Right forelimb (tissue), 1 donor: Measurements from ENCODE around the gene SCAMP3.
"Not testable (repeated sequence)": the region's sequence is repeated elsewhere in the genome, so short reads cannot be mapped to it uniquely, and the experiment has no call there.

ENCODE experiments used
- DNase-seq: peaks from one replicate; pipeline ENCODE4 v3.0.0-alpha.2; 2018

Gene SCAMP3

DNA sequence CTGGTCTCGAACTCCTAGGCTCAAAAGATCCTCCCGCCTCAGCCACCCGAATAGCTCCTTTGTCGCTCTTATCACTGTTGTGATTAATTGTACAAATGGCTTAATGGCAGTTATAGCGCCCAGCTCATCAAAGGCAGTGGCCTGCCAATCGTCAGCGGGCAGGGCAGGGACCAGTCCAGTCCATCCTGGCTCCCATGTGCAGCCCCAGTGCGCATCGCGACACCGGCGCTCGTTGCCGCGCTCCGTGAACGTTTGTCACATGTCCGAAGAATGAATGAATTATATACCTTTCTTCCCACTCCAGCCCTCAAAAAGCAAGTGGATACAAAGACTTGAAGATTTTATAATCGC lies 35.3 kb downstream of the SCAMP3 start:
- peak; percentile 74 for DNase-seq

DNA sequence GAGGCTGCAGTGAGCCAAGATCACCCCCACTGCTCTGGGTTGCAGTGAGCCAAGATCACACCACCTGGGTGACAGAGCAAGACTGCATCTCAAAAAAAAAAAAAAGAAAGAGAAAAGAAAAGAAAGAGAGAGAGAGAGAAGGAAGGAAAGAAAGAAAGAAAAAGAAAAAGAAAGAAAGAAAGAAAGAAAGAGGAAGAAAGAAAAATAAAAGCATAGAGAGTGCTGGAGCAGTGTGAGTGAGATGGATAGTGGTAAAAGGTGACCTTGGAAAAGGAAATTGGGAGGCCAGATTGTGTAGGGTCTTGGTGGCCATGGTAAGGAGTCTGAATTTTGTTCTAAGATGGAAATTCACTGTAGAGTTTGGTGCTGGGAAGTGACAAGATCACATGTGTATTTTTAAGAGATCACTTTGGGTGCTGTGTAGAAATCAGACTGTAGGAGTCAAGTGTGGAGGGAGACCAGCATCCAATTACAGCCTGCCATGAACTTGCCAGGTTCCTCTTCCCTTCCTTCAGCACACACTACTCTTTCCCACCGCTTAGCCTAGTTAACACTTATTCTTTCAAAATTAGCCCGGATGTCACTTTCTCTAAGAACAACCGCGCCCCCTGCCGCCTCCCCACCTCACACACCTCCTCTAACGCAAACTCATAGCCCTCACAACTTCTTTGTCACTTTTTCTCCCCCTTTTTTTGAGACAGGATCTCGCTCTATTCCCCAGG lies 35.8 kb downstream of the SCAMP3 start:
- DNase-seq, result peak; percentile 82

DNA sequence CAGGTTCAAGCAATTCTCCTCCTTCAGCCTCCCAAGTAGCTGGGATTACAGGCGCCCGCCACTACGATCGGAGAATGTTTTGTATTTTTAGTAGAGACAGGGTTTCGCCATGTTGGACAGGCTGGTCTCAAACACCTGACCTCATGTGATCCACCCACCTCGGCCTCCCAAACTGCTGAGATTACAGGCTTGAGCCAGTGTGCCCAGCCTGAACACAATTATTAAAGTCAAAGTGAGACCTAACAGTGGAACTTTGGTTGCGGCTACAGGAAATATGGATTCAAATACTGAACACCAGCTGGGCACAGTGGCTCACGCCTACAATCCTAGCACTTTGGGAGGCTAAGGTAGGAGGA lies 36.8 kb downstream of the SCAMP3 start:
- DNase-seq, result not testable (repeated sequence)

DNA sequence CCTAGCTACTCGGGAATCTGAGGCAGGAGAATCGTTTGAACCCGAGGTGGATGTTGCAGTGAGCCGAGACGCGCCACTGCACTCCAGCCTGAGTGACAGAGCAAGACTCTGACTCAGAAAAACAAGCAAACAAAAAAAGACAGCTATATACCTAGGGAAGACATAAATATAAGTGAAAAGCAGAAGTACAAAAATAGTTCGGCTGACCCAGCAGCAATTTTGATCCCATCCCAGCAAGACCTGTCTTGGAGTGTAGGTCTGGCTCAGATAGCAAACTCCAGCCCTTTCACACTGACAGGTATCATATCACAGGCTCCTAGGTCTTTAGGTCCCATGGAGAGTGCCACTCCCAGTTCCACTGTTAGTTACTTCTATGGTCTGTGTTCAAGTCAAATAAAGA lies 39.1 kb downstream of the SCAMP3 start:
- no peak for DNase-seq

DNA sequence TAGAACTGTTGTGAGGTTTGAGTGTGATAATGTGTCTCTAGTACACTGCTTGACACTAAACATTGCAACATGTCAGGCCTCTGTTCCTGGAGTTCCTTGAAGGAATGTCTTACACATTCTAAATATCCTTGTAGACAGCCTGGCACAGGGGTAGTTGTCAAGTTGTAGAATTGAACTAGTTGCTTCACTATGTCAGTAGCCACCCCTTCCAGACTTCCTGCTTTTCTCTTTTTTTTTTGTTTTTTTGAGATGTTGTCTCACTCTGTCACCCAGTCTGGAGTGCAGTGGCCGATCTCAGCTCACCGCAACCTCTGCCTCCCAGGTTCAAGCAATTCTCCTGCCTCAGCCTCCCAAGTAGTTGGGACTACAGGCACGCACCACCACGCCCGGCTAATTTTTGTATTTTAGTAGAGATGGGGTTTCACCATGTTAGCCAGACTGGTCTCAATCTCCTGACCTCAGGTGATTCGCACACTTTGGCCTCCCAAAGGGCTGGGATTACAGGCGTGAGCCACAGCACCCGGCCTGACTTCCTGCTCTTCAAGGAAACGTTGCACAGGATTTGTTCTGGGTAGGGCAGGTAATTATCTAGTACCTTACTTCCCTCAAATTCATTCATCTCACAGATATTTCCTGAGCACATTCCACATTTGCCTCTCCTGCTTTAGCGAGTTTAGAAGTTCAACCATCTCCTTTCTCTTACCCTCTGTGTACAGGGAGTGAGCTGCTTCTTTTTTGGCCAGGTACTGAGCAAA lies 41.8 kb downstream of the SCAMP3 start:
- DNase-seq, result not testable (repeated sequence)

DNA sequence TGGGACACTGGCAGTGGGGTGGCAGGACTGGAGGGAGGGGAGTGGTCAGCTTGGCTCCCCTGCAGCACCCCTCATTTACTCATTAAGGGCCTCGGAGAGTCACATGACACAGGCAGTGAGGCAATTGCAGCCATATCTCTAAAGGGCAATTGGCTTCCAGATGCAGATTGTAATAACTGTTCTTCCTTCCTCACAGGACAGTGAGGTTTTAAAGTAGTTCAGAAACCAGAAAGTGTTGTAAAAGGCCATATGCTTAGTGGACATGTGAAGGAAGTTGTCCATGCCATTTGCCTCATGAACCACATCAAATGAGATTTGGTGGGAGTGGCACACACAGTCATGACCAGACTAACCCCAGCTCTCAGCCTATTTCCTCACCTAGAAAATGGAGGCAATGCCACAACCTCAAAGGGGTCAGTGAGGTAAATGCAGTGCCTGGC lies 42.5 kb downstream of the SCAMP3 start:
- DNase-seq, result no peak

DNA sequence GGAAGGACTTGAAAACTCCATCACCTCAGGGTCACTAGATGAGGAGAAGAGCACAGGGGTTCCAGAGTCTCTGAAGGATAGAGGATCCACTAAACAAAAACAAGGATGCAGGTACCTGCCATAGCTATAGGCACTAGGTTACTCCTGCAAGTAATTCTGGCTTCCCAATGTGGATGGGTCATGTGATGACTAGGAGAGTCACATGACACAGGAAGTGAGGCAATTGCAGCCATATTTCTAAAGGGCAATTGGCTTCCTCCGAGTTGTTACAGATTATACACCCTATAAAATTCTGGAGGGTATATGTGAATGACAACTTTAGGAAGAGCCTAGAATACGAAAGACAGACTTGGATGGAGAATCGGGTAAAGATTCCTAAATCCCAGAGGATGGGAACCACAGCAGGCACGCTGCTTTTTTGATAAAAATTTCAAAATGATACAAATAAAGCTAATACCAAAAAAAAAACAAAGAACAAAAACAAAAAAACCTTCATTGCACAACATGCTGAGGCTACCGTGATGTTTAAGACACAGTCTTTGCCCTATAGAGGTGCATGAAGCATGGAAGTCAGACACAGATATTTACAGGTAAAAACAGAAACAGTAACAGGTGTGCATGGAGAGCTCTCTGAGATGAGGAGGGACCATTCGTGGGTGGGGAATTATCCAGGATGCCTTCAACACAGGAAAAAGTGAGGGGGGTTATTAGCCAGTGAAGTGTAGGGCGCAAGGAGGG lies 43.1 kb downstream of the SCAMP3 start:
- no peak for DNase-seq

DNA sequence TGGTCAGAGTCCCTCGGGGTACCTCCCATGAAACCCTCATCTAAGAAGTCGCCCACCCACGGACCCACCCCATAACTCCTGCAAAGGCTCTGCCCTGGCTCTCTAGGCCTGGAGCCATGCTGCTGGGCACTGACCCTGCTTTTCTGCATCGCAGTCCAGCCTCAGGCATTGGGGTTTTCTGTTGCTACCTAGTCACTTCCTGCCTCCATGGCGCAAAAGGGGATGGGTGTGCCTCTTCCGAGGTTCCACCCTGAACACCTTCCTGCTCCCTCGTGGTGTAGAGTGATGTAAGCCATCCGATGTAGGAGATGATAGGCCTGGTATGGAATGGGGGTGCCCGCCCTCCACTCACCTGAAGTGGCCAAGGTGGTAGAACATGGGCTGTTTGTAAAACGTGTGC lies 47.5 kb downstream of the SCAMP3 start:
- not testable (repeated sequence) for DNase-seq

DNA sequence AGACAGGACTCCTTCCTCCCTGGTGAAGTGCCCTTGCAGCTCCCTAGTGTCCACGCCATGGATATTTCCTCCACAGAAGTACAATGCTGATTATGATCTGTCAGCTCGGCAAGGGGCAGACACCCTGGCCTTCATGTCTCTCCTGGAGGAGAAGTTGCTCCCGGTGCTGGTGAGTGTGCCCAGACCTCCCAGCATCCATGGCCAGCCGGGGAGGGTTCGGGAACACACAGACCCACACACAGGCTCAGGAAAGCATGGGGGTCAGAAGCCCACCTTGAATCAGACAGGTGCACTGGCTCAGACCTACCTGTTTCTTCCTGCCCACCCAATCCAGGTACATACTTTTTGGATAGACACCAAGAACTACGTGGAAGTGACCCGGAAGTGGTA lies 50.1 kb downstream of the SCAMP3 start:
- not testable (repeated sequence) for DNase-seq

DNA sequence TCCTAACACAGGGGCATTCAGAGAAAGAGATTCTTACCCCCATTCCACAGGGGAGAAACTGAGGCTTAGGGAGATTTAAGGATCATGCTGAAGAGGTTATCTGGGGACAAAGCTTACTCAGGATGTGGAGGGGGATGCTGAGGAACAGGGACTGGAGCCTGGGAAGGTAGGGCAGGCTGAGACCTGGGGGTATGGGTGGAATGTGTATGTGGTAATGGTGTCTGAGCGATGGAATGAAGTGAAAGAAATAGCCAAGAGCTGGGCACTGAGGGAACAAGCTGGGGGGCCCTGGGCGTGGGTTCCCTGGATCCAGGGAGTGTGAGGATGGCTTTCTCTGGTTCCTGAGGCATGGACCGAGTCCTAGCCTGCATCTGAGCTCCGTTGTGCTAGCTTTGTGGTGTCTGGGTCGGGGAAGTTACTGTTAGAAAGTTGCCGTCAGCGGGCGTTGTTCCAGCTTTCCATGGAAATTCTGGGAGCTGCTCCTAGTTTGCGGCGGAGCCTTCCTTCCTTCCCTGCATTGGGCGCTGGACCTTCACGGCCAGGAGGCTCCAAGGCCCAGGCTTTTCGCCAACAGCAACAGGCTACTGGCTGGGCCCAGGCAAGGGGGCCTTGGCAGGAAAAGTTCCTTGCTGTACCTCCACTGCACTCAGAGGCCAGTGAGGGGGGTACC lies 50.6 kb downstream of the SCAMP3 start:
- peak; percentile 86 for DNase-seq

DNA sequence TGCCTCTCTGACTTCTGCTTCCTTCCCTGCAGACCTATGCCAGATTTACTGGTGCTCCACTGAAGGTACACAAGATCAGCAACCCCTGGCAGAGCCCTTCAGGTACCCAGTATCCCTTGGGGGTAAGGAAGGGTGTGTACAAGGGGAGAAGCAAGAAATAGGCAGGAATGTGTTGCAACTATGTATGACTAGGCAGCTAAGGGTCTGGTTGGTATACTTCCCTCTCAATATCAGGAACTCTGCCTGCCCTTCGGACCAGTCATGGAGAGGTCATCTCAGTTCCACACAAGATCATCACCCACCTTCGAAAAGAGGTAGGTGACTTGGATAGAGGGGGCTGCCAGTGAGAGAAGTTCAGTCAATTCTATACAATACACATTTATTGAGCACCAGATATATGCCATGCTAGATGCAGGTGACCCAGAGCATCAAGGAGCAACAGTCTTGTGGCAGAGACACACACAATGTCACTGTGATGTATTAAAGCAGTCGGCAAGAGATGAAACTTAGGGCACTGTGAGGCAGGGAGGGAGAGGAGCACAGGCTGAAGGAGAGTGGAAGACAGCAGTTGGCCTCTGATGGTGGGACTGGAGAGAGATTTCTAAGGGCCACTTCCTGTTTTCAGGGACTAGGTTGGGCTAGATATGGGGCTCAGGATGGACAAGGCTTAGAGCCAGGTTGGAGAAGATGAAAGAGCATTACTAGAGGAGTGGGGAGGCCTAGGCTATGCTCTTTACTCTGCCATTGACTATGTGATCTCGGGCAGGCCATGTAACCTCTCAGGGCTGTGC lies 51.7 kb downstream of the SCAMP3 start:
- no peak for DNase-seq

DNA sequence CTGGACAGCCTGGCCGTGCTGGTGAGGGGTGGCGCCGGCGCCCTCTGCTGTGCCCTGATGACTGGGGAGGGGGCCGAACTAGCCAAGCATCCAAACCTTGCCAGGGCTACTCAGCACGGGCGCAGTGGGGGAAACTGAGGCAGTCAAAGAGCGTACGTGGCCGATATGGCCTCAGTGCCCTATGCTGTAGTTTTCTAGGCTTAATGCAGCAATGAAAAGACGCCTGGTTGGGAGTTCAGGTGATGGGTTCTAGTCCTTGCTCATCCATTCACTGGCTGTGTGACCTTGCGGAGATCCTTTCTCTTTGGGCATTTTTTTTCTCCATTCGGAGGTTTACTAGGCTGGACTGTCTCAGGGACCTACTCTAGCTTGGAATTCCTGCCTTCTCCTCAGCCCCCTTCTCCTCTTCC lies 52.8 kb downstream of the SCAMP3 start:
- DNase-seq, result no peak

DNA sequence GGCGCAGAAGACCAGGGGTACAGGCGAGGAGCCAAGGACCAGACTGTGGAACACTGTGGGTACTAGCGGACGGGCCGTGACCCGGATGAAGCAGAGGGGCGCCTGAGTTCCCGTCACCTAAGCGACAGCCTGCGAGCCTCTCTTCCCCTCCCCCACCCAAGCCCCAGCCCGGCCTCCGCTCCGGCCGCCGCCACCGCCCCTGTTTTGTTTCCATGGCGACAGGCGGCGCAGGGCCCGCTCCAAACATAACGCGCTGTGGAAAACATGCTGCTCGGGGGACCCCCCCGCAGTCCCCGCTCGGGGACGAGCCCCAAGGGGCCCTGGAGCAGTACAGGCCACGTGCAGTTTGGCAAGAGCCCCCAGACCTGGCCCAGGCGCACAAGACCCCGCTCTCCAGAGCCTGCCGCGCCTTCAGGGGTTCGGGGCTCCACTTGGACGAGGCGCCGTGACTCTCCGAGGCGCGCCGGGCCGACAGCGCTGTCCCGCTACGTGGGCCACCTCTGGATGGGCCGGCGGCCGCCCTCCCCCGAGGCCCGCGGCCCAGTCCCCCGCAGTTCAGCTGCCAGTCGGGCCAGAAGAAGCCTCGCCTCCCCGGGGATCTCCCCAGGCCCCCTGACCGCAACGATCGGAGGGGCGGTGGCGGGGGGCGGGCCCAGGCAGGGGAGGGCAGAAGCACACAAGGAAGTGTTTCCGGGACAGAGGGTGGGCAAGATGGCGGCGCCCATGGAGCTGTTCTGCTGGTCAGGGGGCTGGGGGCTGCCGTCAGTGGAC lies 53.4 kb downstream of the SCAMP3 start, which contains the start of gene MTX1:
MTX1 (plus strand) TSS at position 155 of the 771 bp plus-strand sequence; CDS start at position 265, 110 bp downstream.
- peak; percentile 96 for DNase-seq

DNA sequence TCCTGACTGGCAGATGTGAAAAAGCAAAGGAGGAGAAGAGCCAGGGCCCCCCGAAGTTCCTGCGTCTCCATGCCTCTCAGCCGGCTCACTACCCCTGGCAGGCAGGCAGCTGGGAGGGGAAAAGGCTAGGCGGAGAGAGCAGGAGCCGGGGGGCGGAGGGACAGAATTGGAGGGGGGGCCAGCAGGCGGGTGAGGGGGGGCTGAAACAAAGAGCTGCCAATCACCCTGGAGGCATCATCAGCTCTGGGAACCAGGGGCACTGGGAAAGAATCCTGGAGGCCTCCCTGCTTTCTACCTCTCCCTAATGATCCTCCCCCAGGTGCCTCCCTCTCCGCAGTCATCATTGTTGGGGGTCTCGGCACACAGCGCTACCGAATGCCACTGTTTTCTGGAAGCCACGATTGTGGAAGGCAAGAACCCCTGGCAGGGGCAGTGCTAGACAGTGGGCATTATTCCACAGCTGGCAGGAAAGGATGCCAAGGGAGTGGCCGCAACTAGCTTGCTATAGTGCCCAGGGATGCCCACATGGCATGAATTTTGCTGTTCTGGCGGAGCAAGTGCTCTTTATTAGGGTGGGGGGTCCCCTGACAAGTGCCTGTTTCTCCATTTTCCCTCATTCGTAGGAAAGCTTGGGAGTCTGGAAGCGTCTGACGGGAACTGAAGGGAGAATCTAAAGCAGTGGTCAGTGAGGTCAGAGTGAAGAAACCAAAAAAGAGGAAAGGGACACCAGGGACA lies 54.2 kb downstream of the SCAMP3 start, which contains the start of gene THBS3:
THBS3 (minus strand) TSS at position 92 of the 735 bp plus-strand sequence; CDS start at position 71, 21 bp downstream.
- peak; percentile 85 for DNase-seq

DNA sequence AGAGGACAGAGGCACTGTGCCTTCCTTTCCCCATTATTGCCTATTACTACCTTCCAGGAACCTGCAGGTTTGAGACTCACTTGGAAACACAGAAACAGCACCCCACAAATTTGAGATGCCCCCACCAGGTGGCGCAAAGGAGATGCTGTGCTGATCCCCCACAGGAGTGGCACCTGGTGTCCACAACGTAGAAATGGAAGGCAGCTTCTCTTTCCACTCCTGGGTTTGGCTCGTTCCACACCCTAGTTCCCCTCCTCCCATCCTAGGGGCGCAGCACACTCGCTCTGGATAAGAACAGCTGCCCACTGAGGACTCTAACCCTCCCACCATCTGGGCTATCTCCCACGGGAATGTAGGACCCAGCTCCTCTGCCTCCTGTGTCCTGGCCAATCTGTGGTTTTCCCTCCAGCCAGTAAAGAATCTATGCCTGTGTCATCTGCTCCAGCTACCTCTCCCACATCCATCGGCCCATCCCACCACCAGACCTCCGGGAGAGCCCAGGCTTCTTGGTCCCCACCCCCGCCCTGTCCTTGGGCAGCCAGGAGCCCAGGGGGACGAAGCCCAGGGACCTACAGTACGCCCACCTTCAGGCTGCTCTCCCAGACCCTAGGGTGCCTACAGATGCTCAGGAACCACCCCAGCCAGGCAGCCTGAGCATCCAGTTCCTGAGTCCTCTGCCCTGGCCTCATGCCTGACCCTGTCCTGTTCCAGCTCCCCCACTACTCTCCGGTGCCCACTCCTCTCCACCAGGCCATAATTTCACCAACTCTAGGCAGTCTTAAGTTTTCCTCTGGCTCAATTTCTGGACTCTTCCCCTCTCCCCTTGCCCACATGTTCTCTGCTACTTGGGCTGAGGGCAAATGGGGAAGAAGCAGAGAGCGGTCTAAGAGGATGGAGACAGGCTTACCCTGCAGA lies 55.0 kb downstream of the SCAMP3 start:
- DNase-seq, result peak; percentile 88
